ENCODE results near the gene SCNN1B. TPM values are rescaled to one million over a fixed set of nuclear protein-coding genes. Genes with fewer than 3 reads are reported as not detected.
"Not testable (repeated sequence)": the region's sequence is repeated elsewhere in the genome, so short reads cannot be mapped to it uniquely, and the experiment has no call there.

SCNN1B gene
- polyA plus RNA-seq, 2 donors = 46.0 to 99.9 TPM

DNA sequence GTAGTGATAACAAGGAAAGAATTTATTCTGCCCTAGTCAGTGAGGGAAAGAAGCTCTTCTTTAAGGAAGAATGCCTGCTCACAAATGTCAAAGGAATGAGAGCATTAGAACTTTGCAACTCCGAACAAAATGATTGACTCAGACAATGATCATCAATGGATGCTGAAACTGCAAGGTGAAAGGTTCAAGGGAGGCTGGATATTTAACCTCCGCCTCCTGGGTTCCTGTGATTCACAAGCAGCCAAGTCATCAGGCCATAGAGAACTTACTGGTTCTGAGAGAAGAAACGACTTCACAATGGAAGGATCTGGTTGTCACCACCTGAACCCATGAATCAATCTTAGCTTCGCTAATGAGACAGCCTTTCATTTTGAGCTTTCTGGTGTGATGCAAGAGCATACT is 16.0 kb upstream of the SCNN1B start:
- 46 to 52% methylated on average over 4 of the region's 4 CpGs for WGBS, 2 donors
- no peak overlapping the region for H3K4me3 ChIP-seq (ENCODE audit: low read depth in 1 of 2, low read length in 2 of 2)
- no peaks in the 10 kb centered on the region for H3K9me3 ChIP-seq (ENCODE audit: control insufficient read depth in 2 of 2, insufficient read depth in 1 of 2, low read depth in 1 of 2, low read length in 1 of 2)
- H3K27me3 ChIP-seq (ENCODE audit: control insufficient read depth in 1 of 2, insufficient read depth in 2 of 2, low read length in 2 of 2) = no peaks in the 10 kb centered on the region
- no peaks in the 10 kb centered on the region for H3K36me3 ChIP-seq (ENCODE audit: control insufficient read depth in 2 of 2, insufficient read depth in 2 of 2, low read length in 1 of 2)
- peak overlapping the region; percentile 69 to 81 for H3K27ac ChIP-seq (ENCODE audit: low read depth in 2 of 2, low read length in 1 of 2)
- H3K4me1 ChIP-seq (ENCODE audit: control insufficient read depth in 2 of 2, insufficient read depth in 2 of 2, low read length in 1 of 2) = peaks cover 0 to 12% of the 10 kb centered on the region in 2 donors

DNA sequence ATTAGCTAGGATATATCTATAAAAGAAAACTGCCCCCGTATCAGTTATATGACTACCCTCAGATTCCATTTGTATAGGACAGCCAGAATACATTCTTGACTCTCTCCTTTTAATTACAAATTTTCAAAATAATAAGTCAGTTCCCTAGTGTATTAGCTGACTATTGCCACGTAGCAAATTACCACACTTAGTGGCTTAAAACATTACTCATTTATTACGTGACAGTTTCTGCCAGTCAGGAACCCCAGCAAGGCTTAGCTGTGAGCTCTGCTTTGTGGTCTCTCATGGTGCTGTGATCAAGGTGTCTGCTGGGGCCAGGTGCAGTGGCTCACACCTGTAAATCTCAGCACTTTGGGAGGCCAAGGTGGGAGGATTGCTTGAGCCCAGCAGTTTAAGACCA is 13.9 kb upstream of the SCNN1B start:
- peaks cover 0 to 6% of the 10 kb centered on the region in 2 donors for H3K4me1 ChIP-seq (ENCODE audit: control insufficient read depth in 2 of 2, insufficient read depth in 2 of 2, low read length in 1 of 2)
- no peaks in the 10 kb centered on the region for H3K36me3 ChIP-seq (ENCODE audit: control insufficient read depth in 2 of 2, insufficient read depth in 2 of 2, low read length in 1 of 2)
- H3K27me3 ChIP-seq (ENCODE audit: control insufficient read depth in 1 of 2, insufficient read depth in 2 of 2, low read length in 2 of 2) = no peaks in the 10 kb centered on the region
- H3K4me3 ChIP-seq (ENCODE audit: low read depth in 1 of 2, low read length in 2 of 2) = no peak overlapping the region
- no peaks in the 10 kb centered on the region for H3K9me3 ChIP-seq (ENCODE audit: control insufficient read depth in 2 of 2, insufficient read depth in 1 of 2, low read depth in 1 of 2, low read length in 1 of 2)
- WGBS, 2 donors = 59 to 65% methylated on average over 3 of the region's 3 CpGs
- peak overlapping the region; percentile 81 to 84 for H3K27ac ChIP-seq (ENCODE audit: low read depth in 2 of 2, low read length in 1 of 2)

DNA sequence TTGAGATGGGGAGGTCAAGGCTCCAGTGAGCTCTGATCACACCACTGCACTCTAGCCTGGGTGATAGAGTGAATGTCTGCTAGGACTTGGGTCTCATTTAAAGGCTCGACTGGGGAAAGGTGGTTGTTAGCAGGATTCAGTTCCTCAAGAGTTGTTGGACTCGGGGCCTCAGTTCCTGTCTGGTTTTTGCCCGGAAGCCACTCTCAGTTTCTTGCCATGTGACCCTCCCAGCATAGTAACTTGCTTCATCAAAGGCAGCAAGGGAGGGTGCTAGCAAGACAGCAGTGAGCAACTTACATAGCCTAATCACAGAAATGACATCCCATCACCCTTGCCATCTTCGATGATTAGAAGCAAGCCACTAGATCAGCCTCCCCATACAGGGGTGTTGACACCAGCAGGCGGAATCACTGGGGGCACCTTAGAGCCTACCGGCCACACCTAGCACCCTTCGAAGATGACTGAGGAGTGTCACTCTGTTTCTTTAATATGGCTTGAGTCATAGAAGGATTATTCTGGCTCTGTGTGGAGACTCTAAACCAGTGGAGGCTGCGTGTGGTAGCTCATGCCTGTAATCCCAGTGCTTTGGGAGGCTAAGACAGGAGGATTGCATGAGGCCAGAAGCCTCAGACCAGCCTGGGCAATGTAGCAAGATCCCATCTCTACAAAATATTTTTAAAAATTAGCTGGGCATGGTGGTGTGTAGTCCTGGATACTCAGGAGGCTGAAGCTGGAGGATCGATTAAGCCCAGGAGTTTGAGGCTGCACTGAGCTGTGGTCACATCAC is 13.2 kb upstream of the SCNN1B start:
- 75% methylated on average over 9 of the region's 9 CpGs for WGBS, 2 donors
- Histone ChIP-seq H3K4me1 (ENCODE audit: control insufficient read depth in 2 of 2, insufficient read depth in 2 of 2, low read length in 1 of 2) (peaks cover 0 to 2% of the 10 kb centered on the region in 2 donors), H3K9me3 (ENCODE audit: control insufficient read depth in 2 of 2, insufficient read depth in 1 of 2, low read depth in 1 of 2, low read length in 1 of 2) (no peaks in the 10 kb centered on the region), H3K36me3 (ENCODE audit: control insufficient read depth in 2 of 2, insufficient read depth in 2 of 2, low read length in 1 of 2) (no peaks in the 10 kb centered on the region), H3K4me3 (ENCODE audit: low read depth in 1 of 2, low read length in 2 of 2) (no peak overlapping the region), H3K27ac (ENCODE audit: low read depth in 2 of 2, low read length in 1 of 2) (peak overlapping the region; percentile 71 to 84), H3K27me3 (ENCODE audit: control insufficient read depth in 1 of 2, insufficient read depth in 2 of 2, low read length in 2 of 2) (no peaks in the 10 kb centered on the region)

DNA sequence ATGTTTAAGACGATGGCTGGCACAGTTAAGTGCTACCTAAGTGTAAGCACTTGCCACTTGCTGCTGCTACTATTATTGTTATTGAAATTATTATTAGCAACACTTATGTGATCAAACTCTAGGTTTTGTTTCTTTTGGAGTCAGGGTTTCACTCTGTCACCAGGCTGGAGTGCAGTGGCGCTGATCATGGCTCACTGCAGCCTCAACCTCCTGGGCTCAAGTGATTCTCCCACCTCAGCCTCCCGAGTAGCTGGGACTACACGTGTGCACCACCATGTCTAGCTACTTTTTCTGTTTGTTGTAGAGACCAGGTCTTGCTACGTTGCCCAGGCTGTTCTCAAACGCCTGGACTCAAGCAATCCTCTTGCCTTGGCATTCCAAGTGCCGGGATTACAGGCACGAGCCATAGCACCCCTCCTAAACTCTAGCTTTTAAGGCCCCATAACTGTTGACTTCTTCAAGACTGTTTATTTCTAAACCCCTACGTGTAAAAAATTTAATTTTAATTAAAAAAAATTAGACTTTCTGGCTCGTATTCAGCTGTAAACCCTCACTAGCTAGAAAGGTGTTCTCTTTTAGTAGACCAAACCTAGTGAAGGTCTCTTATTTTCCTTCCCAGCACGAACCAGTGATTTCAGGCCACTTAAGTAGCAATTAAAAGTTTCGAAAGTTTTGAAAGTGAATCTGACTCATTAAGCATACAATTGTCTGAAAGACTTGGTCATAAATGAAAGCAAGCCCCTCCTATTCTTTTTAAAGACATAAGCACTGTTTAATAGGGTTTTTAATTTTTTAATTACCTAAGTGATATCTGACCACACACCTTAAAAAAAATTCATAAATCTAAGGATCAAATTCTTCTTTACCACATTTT is 11.7 kb upstream of the SCNN1B start:
- Histone ChIP-seq H3K27ac (ENCODE audit: low read depth in 2 of 2, low read length in 1 of 2) (peak overlapping the region; percentile 66 to 79), H3K27me3 (ENCODE audit: control insufficient read depth in 1 of 2, insufficient read depth in 2 of 2, low read length in 2 of 2) (no peaks in the 10 kb centered on the region), H3K4me1 (ENCODE audit: control insufficient read depth in 2 of 2, insufficient read depth in 2 of 2, low read length in 1 of 2) (no peaks in the 10 kb centered on the region), H3K36me3 (ENCODE audit: control insufficient read depth in 2 of 2, insufficient read depth in 2 of 2, low read length in 1 of 2) (no peaks in the 10 kb centered on the region), H3K9me3 (ENCODE audit: control insufficient read depth in 2 of 2, insufficient read depth in 1 of 2, low read depth in 1 of 2, low read length in 1 of 2) (no peaks in the 10 kb centered on the region), H3K4me3 (ENCODE audit: low read depth in 1 of 2, low read length in 2 of 2) (no peak overlapping the region)
- WGBS, 2 donors = 58 to 63% methylated on average over 12 of the region's 12 CpGs

DNA sequence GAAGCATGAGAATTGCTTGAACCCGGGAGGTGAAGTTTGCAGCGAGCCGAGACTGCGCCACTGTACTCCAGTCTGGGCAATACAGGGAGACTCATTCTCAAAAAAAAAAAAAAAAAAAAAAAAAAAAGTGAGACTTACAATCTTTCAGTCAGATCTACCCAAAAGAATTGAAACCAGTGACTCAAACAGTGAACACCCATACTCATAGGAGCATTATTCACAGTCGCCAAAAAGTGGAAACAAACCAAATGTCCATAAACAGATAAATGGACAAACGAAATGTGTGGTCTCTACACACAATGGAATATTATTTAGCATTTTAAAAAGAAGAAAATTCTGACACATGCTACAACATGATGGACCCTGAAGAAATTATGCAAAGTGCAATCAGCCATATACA is 9.1 kb upstream of the SCNN1B start:
- 73 to 83% methylated on average over 6 of the region's 6 CpGs for WGBS, 2 donors
- H3K27ac ChIP-seq (ENCODE audit: low read depth in 2 of 2, low read length in 1 of 2) = no peak overlapping the region
- no peaks in the 10 kb centered on the region for H3K27me3 ChIP-seq (ENCODE audit: control insufficient read depth in 1 of 2, insufficient read depth in 2 of 2, low read length in 2 of 2)
- H3K4me1 ChIP-seq (ENCODE audit: control insufficient read depth in 2 of 2, insufficient read depth in 2 of 2, low read length in 1 of 2) = peaks cover 0 to 3% of the 10 kb centered on the region in 2 donors
- no peak overlapping the region for H3K4me3 ChIP-seq (ENCODE audit: low read depth in 1 of 2, low read length in 2 of 2)
- no peaks in the 10 kb centered on the region for H3K9me3 ChIP-seq (ENCODE audit: control insufficient read depth in 2 of 2, insufficient read depth in 1 of 2, low read depth in 1 of 2, low read length in 1 of 2)
- no peaks in the 10 kb centered on the region for H3K36me3 ChIP-seq (ENCODE audit: control insufficient read depth in 2 of 2, insufficient read depth in 2 of 2, low read length in 1 of 2)

DNA sequence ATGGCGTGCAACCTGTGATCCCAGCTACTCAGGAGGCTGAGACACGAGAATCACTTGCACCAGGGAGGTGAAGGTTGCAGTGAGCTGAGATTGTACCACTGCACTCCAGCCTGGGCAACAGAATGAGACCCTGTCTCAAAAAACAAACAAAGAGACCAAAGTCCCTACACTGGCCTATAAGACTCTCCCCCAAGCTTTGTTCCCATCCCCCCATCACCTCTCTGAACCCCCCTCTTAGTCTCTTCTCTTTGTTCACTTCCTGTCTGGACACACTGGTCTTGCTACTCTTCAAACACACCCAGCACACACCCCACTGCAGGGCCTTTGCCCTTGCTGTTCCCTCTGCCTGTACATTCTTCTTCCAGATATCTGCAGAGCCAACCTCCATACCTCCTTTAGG is 7.8 kb upstream of the SCNN1B start:
- Histone ChIP-seq H3K27me3 (ENCODE audit: control insufficient read depth in 1 of 2, insufficient read depth in 2 of 2, low read length in 2 of 2) (no peaks in the 10 kb centered on the region), H3K4me1 (ENCODE audit: control insufficient read depth in 2 of 2, insufficient read depth in 2 of 2, low read length in 1 of 2) (peaks cover 0 to 3% of the 10 kb centered on the region in 2 donors)

DNA sequence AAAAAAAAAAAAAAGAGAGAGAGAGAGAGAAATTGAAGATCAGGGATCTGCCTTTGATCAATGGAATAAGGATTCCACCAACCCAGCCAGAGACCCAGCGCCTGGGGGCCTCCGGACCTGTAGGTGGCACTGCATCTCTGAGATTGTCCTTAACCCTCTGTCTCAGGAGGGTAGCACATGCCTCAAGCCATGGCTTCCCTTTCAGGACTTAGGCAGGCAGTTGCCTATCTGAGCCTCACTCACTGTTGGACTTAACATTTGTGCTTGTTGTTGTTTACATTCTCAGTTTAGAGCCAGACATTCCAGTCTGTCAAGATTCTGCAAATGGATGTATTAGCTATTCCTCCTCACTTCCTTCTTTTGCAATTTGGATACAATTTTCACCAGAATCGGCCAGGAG is 5.1 kb upstream of the SCNN1B start:
- H3K9me3 ChIP-seq (ENCODE audit: control insufficient read depth in 2 of 2, insufficient read depth in 1 of 2, low read depth in 1 of 2, low read length in 1 of 2) = no peaks in the 10 kb centered on the region
- 72 to 81% methylated on average over 3 of the region's 3 CpGs for WGBS, 2 donors
- H3K27me3 ChIP-seq (ENCODE audit: control insufficient read depth in 1 of 2, insufficient read depth in 2 of 2, low read length in 2 of 2) = no peaks in the 10 kb centered on the region
- no peaks in the 10 kb centered on the region for H3K36me3 ChIP-seq (ENCODE audit: control insufficient read depth in 2 of 2, insufficient read depth in 2 of 2, low read length in 1 of 2)
- H3K4me3 ChIP-seq (ENCODE audit: low read depth in 1 of 2, low read length in 2 of 2) = no peak overlapping the region
- H3K4me1 ChIP-seq (ENCODE audit: control insufficient read depth in 2 of 2, insufficient read depth in 2 of 2, low read length in 1 of 2) = peaks cover 0 to 8% of the 10 kb centered on the region in 2 donors
- peak overlapping the region; percentile 27 to 69 for H3K27ac ChIP-seq (ENCODE audit: low read depth in 2 of 2, low read length in 1 of 2)

More for the DNA sequence above, 7.8 kb upstream of the SCNN1B start:
- H3K4me3 ChIP-seq (ENCODE audit: low read depth in 1 of 2, low read length in 2 of 2) = no peak overlapping the region
- no peaks in the 10 kb centered on the region for H3K9me3 ChIP-seq (ENCODE audit: control insufficient read depth in 2 of 2, insufficient read depth in 1 of 2, low read depth in 1 of 2, low read length in 1 of 2)
- WGBS, 2 donors = 83% methylated on average over 2 of the region's 2 CpGs
- H3K36me3 ChIP-seq (ENCODE audit: control insufficient read depth in 2 of 2, insufficient read depth in 2 of 2, low read length in 1 of 2) = no peaks in the 10 kb centered on the region
- H3K27ac ChIP-seq (ENCODE audit: low read depth in 2 of 2, low read length in 1 of 2) = peak overlapping the region in 1 of 2 donors; percentile 27

DNA sequence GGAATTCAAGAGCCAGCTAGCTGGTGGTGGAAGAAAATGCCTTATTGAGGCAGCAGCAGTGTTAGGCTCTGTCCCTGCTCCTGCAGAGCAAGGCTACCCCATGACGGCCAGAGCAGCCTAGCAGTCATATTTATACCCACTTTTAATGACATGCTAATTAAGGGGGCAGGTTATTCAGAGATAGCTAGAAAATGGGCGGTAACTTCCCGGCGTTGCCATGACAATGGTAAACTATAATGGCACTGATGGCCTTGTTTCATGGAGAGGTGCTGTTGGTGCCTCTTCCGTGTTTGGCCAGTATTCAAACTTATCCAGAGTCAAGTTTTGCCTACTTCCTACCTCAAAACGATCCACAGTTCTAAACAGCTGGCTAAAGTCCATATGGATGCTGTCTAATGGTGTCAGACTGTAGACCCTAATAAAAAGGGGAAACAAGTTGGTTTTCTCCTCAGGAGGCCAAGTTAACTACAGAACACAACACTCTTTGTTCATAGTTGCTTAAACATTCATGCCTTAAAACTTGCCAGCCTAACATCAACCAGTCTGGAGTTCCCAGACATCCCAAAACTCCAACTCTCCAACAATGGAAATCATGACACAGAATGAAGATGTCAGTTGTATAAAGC is 3.7 kb upstream of the SCNN1B start:
- WGBS, 2 donors = 76% methylated on average over 6 of the region's 6 CpGs
- H3K4me1 ChIP-seq (ENCODE audit: control insufficient read depth in 2 of 2, insufficient read depth in 2 of 2, low read length in 1 of 2) = peaks cover 0 to 12% of the 10 kb centered on the region in 2 donors
- no peak overlapping the region for H3K27ac ChIP-seq (ENCODE audit: low read depth in 2 of 2, low read length in 1 of 2)
- H3K36me3 ChIP-seq (ENCODE audit: control insufficient read depth in 2 of 2, insufficient read depth in 2 of 2, low read length in 1 of 2) = no peaks in the 10 kb centered on the region
- H3K9me3 ChIP-seq (ENCODE audit: control insufficient read depth in 2 of 2, insufficient read depth in 1 of 2, low read depth in 1 of 2, low read length in 1 of 2) = no peaks in the 10 kb centered on the region
- no peaks in the 10 kb centered on the region for H3K27me3 ChIP-seq (ENCODE audit: control insufficient read depth in 1 of 2, insufficient read depth in 2 of 2, low read length in 2 of 2)
- no peak overlapping the region for H3K4me3 ChIP-seq (ENCODE audit: low read depth in 1 of 2, low read length in 2 of 2)

DNA sequence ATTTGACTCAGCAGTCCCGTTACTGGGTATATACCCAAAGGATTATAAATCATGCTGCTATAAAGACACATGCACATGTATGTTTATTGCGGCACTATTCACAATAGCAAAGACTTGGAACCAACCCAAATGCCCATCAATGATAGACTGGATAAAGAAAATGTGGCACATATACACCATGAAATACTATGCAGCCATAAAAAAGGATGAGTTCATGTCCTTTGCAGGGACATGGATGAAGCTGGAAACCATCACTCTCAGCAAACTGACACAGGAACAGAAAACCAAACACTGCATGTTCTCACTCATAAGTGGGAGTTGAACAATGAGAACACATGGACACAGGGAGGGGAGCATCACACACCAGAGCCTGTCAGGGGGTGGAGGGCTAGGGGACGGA is 2.3 kb upstream of the SCNN1B start:
- not testable (repeated sequence) for H3K27me3 ChIP-seq (ENCODE audit: control insufficient read depth in 1 of 2, insufficient read depth in 2 of 2, low read length in 2 of 2); H3K4me3 ChIP-seq (ENCODE audit: low read depth in 1 of 2, low read length in 2 of 2); H3K27ac ChIP-seq (ENCODE audit: low read depth in 2 of 2, low read length in 1 of 2); H3K9me3 ChIP-seq (ENCODE audit: control insufficient read depth in 2 of 2, insufficient read depth in 1 of 2, low read depth in 1 of 2, low read length in 1 of 2); H3K36me3 ChIP-seq (ENCODE audit: control insufficient read depth in 2 of 2, insufficient read depth in 2 of 2, low read length in 1 of 2)
- peaks cover 0 to 12% of the 10 kb centered on the region in 2 donors for H3K4me1 ChIP-seq (ENCODE audit: control insufficient read depth in 2 of 2, insufficient read depth in 2 of 2, low read length in 1 of 2)
- WGBS, 2 donors = 45 to 75% methylated on average over 2 of the region's 3 CpGs
